SW 1271 (cell line): ENCODE data around the gene KANSL3.
"Not testable (repeated sequence)": the region's sequence is repeated elsewhere in the genome, so short reads cannot be mapped to it uniquely, and the experiment has no call there.

Source experiments
- DNase-seq, 2 experiments: peaks; one replicate each; lab custom pipeline; 2025; lab: John Stamatoyannopoulos, UW

KANSL3 gene

DNA sequence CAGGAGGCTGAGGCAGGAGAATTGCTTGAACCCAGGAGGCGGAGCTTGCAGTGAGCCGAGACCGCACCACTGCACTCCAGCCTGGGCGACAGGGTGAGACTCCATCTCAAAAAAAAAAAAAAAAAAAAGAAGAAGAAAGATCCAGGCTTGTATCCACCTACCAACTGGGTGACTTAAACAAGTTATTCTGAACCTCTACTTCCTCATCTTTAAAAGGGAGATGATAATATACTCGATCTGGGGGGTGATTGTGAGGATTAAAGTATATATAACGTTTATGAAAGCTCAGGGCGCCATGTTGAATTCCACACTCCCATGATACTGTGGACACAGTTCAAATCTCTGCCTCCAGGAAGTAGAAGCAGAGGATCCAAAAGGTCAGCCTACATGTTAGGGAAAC lies 16.7 kb upstream of the KANSL3 start:
- DNase-seq, result not testable (repeated sequence)

DNA sequence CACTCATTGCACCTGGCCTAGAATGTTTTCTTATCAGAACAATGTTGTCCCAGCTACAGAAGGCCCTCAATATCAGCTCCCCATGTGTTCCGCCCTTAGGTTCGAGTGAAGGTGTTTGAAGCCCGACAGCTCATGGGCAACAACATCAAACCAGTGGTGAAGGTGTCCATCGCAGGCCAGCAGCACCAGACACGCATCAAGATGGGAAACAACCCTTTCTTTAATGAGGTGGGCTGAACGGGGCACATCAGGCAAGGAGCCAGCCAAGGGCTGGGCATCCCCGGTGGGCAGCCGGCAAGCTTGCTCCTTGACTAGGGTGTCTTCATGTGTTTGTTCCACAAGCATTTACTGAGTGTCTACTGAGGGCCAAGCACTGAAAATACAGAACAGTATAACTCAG lies 13.7 kb upstream of the KANSL3 start:
- DNase-seq, result no peak

DNA sequence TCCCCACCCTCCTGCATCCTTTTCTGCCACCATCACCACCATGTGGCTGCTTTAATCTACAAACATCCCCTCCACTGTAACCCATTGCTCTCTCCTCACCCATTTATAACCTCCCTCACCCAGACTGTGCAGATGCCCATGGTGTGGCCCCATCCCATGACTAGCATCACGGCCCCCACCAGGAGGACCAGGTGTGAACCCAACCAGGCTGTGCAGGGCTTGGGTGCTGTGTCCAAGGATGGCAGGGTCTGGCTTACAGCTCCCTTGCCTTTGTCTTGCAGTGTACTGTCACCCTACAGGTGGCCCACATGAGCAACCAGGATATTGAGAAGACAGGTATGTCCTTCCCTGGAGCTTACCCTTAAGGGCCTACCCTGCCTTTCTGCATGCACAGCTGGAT lies 11.2 kb upstream of the KANSL3 start:
- DNase-seq, result no peak

DNA sequence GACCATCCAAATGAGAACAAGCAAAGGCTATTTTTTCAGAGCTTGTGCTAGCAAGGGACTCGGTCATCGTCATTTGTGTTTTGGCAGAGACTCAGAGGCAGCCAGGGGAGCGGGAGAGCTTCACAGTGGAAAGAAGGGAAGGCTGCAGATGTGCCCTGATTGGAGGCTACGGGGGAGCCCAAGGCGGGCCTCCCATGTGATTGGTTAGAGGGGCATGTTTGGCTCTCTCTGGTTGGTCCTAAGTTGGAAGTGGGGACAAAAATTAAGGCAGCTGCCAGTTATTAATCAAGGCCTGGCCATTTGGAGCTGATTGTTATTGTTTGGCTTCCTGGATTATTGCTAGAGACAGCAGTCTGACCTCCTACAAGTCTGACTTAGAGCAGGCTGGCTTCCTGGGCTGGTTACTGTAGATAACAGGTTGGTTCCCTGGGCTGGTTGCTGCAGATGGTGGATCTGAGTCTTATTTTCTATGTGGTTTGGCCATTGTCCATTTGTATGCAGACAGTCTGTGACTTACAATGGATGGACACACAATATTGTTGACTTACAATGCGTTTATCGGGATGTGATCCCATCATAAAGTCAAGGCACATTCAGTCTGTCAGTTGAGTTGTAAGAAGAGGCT lies 10.3 kb upstream of the KANSL3 start:
- DNase-seq, result no peak

DNA sequence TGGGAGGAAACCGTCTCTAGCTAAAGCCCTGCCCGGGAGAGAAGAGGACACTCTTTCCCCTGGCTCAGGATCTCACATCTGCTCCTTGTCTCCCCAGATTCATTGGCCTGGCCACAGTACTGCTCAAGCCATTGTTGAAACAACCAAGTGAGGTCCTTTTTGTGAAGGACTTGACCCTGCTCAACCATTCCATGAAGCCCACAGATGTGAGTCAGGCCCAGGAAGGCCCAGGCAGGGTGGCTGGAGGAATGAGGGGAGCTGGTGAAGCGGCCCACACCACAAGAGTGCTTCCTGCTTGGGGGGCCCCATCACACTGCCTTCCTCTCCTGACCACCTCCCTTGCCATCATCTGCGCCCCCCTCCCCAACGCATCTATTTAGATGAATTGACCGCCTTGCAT lies 9.6 kb upstream of the KANSL3 start:
- no peak for DNase-seq

DNA sequence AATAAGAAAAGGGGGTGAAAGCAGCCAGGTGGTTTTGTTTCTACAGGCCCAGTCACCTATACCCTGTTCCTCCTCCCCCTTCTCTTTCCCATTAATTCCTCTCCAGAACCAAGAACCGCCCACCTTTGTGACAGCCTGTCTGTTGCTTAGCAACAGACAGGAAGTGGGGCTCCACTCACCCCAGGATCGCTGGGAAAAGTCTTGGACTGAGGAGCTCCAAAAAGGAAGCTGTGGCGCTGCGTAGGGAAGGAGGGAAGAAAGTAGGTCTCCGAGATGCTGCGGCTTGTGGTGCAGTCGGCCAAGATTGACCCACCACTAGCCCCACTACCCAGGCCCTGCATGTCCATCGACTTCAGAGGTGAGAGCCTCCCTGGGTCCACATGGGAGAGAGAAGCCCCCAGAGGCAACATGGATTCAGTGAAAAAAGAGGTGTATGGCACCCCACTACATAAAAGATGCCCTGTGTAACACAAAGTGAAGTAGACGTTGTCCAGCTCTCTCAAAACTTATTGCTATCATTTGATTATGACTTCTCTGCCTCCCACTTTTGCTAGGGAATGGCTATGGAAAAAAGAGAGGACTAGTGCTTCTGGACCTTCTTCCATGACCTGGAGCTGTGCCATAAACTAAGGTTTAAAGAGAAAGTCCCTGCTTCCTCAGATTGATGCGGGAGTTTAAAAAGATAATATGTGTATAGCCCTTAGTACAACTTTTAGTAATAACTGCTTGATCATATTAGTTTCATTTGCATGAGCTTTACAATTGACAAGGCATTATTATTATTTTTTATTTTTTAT lies 4.7 kb upstream of the KANSL3 start, which contains the start of gene FER1L5:
FER1L5 (plus strand) TSS at position 201 of the 797 bp plus-strand sequence; CDS start at position 274, 73 bp downstream.
- DNase-seq, result no peak

DNA sequence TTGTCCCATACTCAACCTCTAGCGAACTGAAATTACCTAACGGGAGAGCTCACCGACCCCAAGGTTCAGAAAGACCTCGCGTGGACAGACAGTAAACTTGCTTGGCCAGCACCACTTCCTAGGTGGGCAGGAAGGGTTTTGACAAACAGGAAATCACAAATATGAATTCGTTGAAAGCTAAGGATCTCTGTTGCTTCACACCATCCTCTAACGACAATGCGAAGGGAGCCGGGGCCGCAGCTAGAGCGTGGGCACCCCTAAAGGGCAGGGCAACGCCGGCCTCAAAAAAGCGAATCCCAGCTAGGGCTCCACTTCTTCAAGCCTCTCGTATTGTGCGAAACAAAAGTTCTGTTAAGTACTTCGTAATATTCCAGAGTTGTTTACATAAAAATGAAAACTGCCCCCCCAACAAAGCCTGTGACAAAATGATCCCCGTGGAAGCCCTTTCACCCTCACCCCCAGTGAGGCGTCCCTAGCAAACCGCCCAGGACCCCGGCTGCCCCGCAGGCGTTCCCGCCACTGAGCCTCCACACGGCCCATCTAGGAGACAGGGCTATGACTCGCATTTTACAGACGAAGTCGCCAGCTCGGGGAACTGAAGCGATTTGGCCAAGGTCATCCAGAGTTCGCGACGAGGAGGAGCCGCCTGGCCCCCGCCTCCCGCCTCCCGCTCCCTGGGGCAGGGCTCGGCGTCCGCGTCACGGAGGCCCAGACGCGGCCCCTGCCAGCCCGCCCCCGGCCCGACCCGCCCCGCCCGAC lies 548 bp downstream of the KANSL3 start:
- DNase-seq, result peak; percentile 58 to 82

DNA sequence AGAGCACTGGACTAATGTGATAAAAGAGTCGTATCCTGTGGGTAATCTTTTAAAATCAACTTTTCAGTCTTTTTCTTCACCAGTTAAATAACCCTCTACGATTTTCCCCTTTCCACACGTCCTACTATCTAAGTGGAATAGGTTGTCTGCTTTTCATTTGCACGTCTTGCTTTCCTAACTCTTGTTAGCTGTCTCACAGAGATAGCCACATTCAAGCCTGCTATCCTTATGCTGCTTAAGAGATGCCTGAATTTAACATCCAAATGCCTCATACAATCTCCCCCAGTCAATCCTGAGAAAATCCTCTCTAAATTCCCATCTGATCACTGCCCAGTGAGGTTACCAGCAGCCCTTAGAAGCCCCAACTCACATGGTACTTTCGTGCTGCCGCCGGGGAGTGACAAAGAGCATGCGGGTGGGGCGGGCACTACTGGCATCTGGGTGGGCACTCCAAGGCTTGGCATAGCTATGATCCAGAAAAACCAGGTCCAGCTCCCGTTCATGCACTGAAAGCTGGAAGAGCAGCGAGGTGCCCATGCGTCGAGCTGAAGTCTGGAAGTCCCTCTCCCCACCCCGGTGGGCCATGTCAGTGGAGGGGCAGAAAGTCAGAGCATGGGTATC lies 1.5 kb downstream of the KANSL3 start:
- DNase-seq, result no peak

DNA sequence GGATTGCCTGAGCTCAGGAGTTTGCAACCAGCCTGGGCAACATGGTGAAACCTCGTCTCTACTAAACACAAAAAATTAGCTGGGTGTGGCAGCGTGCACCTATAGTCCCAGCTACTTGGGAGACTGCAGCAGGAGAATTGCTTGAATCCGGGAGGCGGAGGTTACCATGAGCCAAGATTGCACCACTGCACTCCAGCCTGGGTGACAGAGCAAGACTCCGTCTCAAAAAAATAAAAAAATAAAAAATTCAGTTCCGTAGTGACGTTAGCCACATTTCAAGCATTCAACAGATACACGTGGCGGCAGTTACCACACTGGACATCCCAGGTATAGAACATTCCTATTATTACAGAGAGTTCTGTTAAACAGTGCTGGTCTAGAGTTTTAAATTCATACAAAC lies 4.5 kb downstream of the KANSL3 start:
- no peak for DNase-seq

DNA sequence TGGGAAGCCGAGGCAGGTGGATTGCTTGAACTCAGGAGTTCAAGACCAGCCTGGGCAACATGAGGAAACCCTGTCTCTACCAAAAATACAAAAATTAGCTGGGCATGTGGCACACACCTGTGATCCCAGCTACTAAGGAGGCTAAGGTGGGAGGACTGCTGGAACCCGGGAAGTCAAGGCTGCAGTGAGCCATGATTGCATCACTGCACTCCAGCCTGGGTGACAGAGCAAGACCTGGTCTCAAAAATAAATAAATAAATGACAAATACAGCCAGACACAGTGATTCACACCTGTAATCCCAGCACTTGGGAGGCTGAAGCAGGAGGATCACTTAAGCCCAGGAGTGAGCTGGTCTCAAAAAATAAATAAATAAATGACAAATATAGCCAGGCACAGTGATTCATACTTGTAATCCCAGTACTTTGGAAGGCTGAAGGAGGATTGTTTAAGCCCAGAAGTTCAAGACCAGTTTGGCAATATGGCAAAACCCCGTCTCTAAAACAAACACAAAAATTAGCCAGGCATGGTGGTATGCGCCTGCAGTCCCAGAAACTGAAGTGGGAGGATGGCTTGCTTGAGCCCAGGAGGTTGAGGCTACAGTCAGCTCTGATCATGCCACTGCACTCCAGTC lies 6.2 kb downstream of the KANSL3 start:
- DNase-seq, result no peak

DNA sequence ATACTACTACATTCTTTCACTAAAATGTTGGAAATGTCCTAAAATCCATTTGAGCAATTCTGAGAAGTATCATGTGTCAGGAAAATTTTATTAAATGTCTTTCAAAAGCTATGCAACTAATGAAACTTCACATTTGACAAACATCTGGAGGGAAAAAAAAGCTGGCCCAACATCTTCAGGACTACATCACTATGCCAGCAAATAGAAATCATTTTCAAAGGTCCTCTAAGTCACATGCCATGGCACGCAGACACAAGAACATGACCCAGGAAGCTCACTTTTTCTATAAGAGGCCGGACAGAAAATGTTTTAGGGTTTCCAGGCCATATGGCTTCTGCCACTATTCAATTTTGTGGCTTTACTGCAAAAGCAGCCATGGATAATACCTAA lies 11.6 kb downstream of the KANSL3 start:
- no peak for DNase-seq

DNA sequence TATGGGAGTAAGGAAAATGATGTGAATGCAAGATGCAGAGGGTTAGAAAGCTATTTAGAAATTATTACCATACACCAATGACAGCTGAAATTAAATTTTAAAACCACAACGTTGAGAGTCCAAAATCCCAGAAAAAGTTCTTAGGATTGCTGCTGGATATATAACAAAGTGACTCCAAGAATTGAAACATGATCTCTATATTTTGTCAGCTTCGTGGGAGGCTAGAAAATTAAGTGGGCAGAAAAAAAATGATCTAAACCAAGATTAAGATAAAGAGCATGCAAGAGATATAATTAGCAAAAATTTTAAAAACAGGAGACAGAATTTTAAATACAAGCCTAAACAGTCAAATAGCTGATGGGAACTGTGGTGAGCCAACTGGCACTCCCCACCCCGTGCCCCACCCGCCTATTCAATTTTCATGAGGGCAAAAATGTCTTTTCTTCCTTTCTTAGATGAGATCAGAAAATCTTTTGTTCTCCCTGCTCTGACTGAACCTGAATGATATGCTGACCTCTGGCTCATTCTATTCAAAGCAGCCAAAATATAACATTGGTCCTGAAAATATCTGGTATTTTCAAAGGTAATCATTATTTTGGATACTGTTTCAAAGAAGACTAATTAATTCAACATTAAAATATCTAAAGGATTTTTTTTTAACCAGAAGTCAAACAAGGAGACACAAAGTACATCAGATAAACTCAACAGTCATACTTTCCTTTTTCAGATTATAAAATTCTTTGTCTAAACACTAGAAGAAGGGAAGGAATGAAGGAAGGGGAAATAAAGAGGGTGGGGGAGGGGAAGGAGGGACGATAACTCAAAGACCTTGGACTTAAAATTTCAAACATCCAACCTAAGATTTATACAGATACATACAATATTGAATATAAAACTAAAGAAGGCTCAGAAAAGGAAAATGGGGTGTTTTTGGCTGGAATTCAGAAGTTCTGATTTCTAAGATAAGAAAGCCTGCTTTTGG lies 12.2 kb downstream of the KANSL3 start:
- DNase-seq, result no peak

DNA sequence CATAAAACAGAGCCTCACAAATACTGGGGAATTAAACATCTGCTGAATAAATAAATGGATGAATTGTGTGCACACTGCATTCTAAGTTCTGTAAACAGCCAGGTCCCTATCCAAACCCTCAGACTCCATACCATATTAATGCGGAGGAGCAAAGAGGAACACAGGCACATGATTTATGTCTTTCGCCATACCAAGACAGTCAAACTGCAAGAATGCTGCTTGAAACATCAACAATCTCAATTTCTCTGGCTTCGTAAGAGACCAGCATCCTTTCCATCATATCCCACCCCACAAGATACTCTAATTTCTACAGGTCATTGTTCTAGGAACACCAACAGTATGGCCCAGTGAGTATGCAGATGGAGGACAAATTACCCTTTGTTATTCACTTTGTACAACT lies 15.0 kb downstream of the KANSL3 start:
- no peak for DNase-seq

DNA sequence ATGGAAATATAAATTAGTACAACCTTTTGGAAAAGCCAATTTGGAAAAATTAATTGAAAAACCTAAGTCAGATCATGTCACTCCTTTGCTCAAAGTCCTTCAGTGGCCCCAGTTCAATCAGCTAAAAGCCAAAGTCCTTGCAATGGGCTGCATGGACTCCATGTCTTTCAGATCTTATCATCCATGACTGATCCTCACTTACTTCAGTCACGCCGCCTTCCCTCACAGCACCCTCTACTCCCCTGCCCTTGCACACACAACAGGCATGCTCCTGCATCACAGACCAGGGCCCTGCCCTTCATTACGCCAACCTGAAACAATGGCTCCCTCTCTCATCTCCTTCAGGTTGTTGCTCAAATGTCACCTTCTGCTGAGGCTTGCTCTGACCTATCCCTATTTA lies 15.6 kb downstream of the KANSL3 start:
- no peak for DNase-seq

DNA sequence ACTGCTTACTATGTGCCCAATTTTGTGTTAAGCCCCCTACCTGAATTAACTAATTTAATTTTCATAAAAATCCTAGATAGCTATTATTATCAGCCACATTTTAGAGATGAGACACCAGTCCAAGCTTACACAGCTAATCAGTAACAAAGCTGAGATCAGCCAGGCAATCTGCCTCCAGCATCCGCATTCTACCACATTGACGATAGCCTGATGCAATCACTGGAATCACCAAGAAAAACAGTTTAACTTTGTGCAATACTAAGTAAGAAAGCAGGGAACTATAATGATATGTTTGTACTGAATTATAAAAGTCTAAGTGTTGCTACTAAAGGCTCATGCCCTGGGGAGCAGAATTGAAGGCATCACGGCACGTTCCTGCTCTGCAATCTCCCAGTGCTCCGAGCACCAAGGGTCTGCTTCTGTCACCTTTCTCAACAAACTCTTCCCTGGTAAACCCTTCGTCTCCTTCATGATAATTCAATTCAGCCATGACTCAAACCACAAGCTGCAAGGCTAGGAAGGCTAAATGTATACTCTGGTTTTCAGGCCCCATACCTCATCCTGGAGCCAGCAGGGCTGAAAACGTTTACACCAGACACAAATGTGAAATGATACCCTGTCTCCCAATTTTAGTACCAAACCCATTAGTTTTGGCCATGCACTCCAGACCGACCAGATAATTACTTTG lies 19.4 kb downstream of the KANSL3 start:
- no peak for DNase-seq

DNA sequence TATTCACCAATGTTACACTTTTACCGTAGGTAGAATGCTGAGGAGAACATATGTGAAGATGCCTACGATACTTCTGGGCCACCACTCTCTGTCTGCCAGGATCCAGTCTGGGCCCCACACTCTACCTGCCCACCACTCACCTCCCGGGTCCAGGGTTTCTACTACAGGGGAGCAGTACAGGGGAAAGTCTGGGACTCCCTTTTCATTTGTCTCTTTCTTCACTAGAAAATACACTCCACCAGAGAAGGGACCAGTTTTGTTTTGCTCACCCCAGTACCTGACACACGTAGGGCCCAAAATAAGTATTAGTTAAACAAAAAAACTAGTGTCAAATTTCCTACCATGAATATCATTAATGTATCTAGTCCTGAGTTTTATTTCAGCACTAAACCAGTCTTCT lies 21.1 kb downstream of the KANSL3 start:
- DNase-seq, result no peak

DNA sequence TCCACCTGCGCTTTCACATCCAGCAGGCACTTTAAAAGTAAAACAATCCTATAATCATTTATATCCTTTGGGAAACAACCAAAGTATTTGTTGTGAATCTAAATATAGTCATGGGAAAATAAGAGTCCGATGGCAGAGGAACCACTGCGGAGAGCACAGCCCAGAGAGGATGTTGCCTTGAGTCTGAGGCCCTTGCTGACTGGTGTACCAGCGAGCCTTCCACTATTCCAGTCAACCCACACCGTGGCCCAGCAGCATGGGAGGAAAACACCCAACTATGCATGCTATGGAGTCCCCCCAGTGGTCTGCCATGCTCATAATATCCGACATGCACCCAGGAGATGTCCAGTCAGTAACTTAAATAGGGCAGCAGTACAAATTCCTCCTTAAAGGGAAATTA lies 21.6 kb downstream of the KANSL3 start:
- no peak for DNase-seq

DNA sequence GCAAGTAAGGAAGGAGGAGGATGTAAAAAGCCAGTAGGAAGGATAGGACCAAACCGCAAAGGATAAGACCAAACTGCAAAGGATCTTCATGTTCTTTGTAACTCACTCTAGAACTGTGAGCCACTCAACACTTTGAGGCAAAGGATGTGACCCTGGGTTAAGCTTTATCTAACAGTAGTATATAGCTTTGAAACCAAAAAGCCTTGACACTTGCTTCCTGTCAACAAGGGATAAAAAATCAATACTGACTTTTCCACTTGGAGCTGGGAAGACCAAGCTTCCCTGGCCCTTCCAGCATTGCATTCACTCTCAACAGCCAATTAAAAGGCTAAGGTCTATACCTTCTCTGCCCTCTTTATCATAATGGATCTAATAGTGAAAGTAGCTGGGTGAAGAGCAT lies 22.0 kb downstream of the KANSL3 start:
- DNase-seq, result no peak

DNA sequence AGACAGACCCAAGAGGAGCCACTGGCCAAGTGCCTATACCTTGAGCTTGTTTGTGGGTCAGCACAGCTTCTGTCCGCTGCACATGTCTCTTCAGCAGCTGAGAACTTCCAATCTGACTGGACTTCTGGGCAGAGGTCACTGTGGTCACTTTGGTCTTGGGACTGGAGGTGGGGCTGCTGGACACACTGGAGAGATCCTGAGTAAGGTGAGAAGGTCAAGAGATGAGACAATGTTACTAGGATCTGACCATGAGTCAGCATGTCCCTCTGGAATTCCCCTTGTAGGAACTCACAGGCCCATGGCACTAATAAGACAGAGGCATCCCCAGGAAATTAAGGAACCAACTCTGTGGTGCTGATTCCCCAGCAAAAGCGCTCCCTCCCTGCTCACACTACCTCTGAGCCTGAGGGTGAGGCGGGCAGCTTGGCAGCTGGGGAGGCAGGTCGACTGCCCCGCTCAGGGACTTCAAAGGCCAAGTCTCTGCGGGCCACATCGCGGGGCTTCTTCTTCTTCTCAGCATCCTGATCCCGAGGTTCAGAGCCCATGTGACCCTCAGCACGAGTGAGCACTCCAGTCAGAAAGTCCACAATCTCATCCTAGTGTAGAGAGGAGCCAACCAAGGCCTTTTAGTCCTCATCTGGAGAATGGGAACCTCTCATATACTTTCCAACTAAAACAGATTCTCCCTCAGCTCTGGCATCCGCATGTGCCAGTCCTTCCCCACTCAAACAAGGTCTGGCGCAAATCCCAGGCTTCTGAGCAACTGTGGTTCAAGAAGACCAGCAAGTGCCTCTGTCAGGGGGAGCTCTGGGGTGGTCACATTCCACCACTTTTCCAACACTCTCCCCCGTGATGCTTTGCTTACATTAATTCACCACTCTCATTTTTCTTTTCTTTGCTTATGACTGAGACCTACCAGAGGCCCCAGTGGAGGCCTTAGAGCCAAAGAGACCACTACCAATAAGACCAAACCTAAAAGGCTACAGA lies 29.4 kb downstream of the KANSL3 start:
- DNase-seq, result peak in 1 of 2 experiments; percentile 11
